ENCODE measurements around the gene CASP10.
"Not testable (repeated sequence)": the region's sequence is repeated elsewhere in the genome, so short reads cannot be mapped to it uniquely, and the experiment has no call there.

CASP10 gene

DNA sequence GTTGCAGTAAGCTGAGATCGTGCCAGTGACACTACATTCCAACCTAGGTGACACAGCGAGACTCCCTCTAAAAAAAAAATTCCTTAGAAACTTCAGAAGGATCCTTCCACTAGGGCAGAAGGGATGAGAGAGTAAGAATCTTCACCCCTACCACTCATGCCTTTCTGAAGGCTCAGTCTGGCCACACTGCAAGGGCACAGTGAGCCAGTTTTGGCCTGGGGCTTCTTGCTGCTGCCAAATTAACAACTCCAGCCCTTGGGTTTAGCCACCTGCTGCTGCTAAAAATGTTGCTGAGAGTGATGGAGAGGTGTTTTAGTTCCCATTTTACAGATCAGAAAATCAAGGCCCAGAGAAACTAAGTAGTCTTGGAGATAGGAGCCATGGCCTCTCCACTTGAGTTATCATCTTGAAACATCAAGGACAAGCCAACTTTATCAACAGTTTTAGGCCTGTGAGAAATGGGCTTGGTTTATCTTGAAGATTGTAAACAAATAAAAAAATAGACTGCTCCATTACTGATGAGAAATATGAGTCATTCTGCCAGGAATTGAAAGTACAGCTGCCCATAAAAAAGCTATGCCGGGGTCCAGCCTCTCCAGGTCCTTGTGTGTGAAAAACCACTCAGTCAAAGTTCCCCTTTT lies 45.5 kb downstream of the CASP10 start:
- H3K9me3 ChIP-seq (ENCODE audit: control insufficient read depth, insufficient read depth, low read length) = no peaks in the 10 kb centered on the region
- no peaks in the 10 kb centered on the region for H3K36me3 ChIP-seq (ENCODE audit: control insufficient read depth, insufficient read depth, low read length)
- no peaks in the 10 kb centered on the region for H3K27me3 ChIP-seq (ENCODE audit: control insufficient read depth, insufficient read depth, low read length)
- no peak overlapping the region for H3K9ac ChIP-seq (ENCODE audit: low read depth, low read length)
- peaks cover 7% of the 10 kb centered on the region for H3K4me1 ChIP-seq (ENCODE audit: control insufficient read depth, insufficient read depth, low read length)
- no peak overlapping the region for H3K4me3 ChIP-seq (ENCODE audit: low read depth, low read length)

DNA sequence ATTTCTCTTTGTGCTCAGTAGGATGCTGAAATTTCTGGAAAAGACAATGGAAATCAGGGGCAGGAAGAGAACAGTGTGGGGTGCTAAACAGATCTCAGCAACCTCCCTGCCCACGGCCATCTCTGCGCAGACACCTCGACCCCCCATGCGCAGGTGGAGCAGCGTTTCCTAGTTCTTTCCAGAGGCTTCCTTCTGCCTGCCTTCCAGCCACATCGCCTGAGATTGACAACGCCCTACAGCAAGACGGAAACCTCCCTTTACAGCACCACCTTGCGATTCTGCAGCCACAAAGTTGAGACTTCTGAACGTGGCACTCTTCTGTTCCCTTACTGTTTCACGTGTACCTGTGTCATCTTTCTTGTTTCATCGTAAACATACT lies 46.0 kb downstream of the CASP10 start:
- Histone ChIP-seq H3K27me3 (ENCODE audit: control insufficient read depth, insufficient read depth, low read length) (no peaks in the 10 kb centered on the region), H3K4me3 (ENCODE audit: low read depth, low read length) (no peak overlapping the region), H3K36me3 (ENCODE audit: control insufficient read depth, insufficient read depth, low read length) (no peaks in the 10 kb centered on the region), H3K9ac (ENCODE audit: low read depth, low read length) (no peak overlapping the region), H3K4me1 (ENCODE audit: control insufficient read depth, insufficient read depth, low read length) (peaks cover 7% of the 10 kb centered on the region), H3K9me3 (ENCODE audit: control insufficient read depth, insufficient read depth, low read length) (no peaks in the 10 kb centered on the region)

DNA sequence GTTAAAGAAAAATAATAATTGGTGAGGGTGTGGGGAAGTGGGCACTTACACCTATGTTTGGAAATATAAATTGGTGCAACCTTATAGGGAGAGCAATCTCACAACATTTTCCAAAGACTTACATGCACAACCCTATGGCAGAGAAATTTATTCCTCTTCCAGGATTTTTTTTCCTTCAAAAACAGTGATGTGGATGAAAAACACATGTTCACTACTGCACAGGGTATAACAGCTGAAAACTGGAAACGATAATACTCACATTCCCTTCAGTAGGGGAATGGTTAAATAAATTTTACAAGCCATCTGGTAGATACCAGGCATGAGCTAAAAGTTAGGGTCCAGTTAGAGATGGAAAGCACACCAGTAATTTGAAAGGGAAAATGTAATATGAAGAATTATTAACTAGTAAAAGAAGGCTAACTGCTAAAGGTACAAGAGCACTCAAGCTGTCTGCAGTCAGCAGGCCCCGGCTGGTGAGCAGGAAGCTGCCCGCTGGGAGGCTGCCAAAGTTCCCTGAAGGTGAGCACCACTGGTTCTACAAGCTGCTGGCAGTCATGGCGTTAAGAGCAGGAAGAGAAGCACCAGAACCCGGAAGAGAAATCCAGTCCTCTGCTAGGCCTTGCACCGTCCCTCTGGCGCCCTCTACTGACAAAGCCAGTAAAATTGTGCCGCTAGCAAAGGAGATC lies 49.0 kb downstream of the CASP10 start:
- Histone ChIP-seq H3K27me3 (ENCODE audit: control insufficient read depth, insufficient read depth, low read length) (no peaks in the 10 kb centered on the region), H3K36me3 (ENCODE audit: control insufficient read depth, insufficient read depth, low read length) (no peaks in the 10 kb centered on the region), H3K4me3 (ENCODE audit: low read depth, low read length) (peak overlapping the region; percentile 19), H3K4me1 (ENCODE audit: control insufficient read depth, insufficient read depth, low read length) (peaks cover 7% of the 10 kb centered on the region), H3K9me3 (ENCODE audit: control insufficient read depth, insufficient read depth, low read length) (no peaks in the 10 kb centered on the region), H3K9ac (ENCODE audit: low read depth, low read length) (no peak overlapping the region)

DNA sequence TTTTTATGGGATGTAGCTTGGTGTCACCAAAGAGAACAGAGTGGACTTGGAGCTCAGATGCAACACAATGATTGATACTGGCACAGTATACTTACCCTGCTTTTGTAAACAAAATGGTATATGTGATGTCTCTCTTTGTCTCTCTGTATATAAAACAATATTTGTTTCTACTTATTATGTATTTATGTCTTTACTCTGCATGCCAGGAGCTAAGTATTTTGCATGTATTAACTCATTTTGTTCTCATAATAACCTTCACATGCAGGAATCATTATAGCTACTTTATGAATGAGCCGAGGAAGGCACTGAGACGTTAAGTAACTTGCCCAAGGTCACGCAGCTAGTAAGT lies 49.5 kb downstream of the CASP10 start:
- Histone ChIP-seq H3K36me3 (ENCODE audit: control insufficient read depth, insufficient read depth, low read length) (no peaks in the 10 kb centered on the region), H3K9ac (ENCODE audit: low read depth, low read length) (no peak overlapping the region), H3K4me3 (ENCODE audit: low read depth, low read length) (no peak overlapping the region), H3K4me1 (ENCODE audit: control insufficient read depth, insufficient read depth, low read length) (peaks cover 7% of the 10 kb centered on the region), H3K27me3 (ENCODE audit: control insufficient read depth, insufficient read depth, low read length) (no peaks in the 10 kb centered on the region), H3K9me3 (ENCODE audit: control insufficient read depth, insufficient read depth, low read length) (no peaks in the 10 kb centered on the region)

DNA sequence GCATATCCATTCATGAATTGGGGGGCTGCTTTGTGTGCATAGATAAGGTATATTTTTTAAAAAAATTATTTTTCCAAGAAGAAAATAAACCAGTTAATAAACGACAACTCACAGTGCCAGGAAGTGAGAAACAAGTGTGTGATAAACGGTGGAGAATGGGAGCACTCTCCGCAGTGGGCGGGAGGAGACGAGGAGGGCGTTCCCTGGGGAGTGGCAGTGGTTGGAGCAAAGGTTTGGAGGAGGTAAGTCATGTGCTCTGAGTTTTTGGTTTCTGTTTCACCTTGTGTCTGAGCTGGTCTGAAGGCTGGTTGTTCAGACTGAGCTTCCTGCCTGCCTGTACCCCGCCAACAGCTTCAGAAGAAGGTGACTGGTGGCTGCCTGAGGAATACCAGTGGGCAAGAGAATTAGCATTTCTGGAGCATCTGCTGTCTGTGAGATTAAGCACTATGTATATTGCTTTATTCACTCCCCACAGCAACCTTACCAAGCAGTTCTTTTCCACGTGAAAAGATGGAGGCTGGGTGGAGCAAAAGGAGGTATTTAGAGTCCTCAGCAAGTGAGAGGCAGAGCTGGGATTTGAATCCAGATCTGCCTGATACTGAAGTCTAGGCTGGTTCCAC lies 50.4 kb downstream of the CASP10 start:
- no peak overlapping the region for H3K9ac ChIP-seq (ENCODE audit: low read depth, low read length)
- H3K27me3 ChIP-seq (ENCODE audit: control insufficient read depth, insufficient read depth, low read length) = no peaks in the 10 kb centered on the region
- H3K4me1 ChIP-seq (ENCODE audit: control insufficient read depth, insufficient read depth, low read length) = peaks cover 7% of the 10 kb centered on the region
- H3K4me3 ChIP-seq (ENCODE audit: low read depth, low read length) = peak overlapping the region; percentile 62
- no peaks in the 10 kb centered on the region for H3K36me3 ChIP-seq (ENCODE audit: control insufficient read depth, insufficient read depth, low read length)
- H3K9me3 ChIP-seq (ENCODE audit: control insufficient read depth, insufficient read depth, low read length) = no peaks in the 10 kb centered on the region

DNA sequence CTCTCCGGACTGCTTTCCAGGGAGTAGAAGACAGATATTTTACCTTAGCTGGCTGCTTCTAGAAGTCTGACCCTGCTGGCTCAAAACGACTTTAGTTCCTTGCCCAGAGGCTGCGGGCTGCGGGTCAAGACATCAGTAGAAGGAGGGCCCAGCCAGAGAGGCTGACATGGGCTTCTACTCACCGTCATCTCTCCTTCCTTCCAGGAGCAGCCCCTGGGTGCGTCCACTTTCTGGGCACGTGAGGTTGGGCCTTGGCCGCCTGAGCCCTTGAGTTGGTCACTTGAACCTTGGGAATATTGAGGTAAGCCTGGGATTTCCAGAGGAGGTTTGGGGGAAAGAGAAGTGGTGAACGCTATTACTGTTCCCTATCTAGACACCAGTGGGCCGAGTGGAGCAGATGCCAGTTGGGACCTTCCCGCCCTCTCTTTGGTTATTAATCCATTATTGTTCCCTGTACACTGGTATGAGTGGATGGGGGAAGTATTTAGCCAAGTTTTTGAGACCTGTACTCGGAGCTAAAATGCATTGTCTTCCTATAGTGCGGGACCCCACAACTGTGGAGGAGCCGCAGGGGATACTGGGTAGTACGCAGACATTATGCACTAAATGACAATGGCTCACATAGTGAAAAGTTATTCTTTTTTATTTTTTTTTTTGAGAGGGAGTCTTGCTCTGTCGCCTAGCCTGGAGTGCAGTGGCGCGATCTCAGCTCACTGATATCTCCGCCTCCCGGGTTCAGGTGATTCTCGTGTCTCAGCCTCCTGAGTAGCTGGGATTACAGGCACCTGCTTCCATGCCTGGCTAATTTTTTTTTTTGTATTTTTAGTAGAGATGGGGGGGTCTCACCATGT lies 51.1 kb downstream of the CASP10 start:
- Histone ChIP-seq H3K4me3 (ENCODE audit: low read depth, low read length) (peak overlapping the region; percentile 62), H3K9me3 (ENCODE audit: control insufficient read depth, insufficient read depth, low read length) (no peaks in the 10 kb centered on the region), H3K36me3 (ENCODE audit: control insufficient read depth, insufficient read depth, low read length) (no peaks in the 10 kb centered on the region), H3K27me3 (ENCODE audit: control insufficient read depth, insufficient read depth, low read length) (no peaks in the 10 kb centered on the region), H3K9ac (ENCODE audit: low read depth, low read length) (peak overlapping the region; percentile 49), H3K4me1 (ENCODE audit: control insufficient read depth, insufficient read depth, low read length) (peaks cover 7% of the 10 kb centered on the region)

DNA sequence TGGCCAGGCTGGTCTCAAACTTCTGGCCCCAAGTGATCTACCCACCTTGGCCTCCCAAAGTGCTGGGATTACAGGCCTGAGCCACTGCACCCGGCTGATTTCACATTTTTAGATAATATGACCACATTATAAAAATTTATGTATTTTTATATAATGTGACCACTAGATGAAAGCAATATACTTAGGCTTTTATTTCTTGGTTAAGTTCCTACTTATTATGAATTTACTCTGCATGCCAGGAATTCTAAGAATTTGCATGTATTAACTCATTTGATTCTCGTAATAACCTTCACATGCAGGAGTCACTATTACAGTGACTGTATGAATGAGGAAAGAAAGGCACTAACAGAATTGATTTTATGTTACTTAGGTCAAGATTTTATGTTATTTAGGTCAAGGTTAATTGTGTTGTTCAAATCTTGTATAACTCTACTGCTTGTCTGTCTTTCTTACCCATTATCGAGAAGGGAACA lies 51.8 kb downstream of the CASP10 start:
- no peaks in the 10 kb centered on the region for H3K9me3 ChIP-seq (ENCODE audit: control insufficient read depth, insufficient read depth, low read length)
- H3K4me1 ChIP-seq (ENCODE audit: control insufficient read depth, insufficient read depth, low read length) = peaks cover 7% of the 10 kb centered on the region
- H3K4me3 ChIP-seq (ENCODE audit: low read depth, low read length) = peak overlapping the region; percentile 62
- H3K27me3 ChIP-seq (ENCODE audit: control insufficient read depth, insufficient read depth, low read length) = no peaks in the 10 kb centered on the region
- peak overlapping the region; percentile 1 for H3K9ac ChIP-seq (ENCODE audit: low read depth, low read length)
- peaks cover 2% of the 10 kb centered on the region for H3K36me3 ChIP-seq (ENCODE audit: control insufficient read depth, insufficient read depth, low read length)

DNA sequence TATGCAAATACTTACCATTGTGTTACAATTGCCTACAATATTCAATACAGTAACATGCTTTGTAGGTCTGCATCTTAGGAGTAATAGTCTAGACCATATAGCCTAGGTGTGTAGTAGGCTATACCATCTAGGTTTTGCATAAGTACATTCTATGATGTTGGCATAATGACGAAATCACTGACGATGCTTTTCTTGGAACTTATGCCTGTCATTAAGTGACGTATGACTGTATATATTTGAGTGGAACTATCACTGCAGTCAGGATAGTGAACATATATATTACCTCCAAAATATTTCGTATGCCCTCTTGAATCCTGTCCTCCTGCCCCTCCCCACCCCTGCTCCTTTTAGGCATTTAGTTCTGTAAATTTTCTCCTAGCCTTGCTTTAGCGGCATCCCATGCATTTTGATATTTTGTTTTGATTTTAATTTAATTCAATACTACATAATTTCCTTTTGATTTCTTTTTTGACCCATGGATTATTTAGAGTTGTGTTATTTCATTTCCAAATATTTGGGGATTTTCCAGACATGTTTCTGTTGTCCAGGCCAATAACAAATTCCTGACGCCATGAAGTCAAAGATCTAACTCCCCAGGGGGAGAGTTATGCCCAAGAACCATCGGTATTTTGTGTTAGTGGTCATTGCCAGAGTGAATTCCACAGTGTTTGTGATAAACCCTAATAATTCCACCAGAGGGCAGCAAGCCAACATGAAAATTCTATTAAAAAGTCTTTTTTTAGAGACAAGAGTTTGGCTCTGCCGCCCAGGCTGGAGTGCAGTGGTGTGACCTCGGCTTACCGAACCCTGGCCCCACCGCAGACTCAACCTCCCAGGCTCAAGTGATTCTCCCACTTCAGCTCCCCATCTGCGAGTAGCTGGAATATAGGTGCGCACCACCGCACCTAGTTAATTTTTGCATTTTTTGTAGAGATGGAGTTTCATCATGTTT lies 53.2 kb downstream of the CASP10 start:
- Histone ChIP-seq H3K4me3 (ENCODE audit: low read depth, low read length) (no peak overlapping the region), H3K36me3 (ENCODE audit: control insufficient read depth, insufficient read depth, low read length) (peaks cover 3% of the 10 kb centered on the region), H3K9ac (ENCODE audit: low read depth, low read length) (no peak overlapping the region), H3K4me1 (ENCODE audit: control insufficient read depth, insufficient read depth, low read length) (peaks cover 7% of the 10 kb centered on the region), H3K27me3 (ENCODE audit: control insufficient read depth, insufficient read depth, low read length) (no peaks in the 10 kb centered on the region), H3K9me3 (ENCODE audit: control insufficient read depth, insufficient read depth, low read length) (no peaks in the 10 kb centered on the region)

DNA sequence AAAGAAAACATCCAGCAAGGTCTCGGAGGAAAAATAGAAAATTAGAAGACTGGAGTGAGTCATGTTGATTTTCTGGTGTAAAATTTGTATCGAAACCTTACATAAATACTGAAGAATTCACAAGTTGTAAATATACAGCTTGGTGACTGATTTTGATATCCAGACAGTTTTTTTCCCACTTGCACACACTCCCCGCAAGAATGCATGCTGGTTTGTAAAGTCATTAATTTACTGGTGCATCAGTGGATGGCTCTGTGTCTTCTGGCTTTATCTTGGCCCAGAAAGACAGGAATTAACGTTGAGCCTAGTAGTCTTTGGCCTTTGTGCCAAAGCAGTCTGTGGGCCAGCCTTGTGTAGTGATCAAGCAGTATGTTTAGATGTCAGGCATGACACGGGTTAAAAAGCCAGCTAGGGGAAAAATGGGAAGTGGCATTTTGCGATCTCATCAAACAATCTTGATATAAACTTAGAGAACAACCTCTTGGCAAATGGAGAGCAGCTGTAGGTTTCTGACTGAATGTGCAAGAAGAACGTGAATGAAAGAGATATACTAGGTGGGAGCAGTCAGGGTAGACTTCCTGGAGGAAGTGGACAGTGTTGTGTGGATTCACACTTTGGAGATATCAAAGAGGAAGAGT lies 54.7 kb downstream of the CASP10 start:
- Histone ChIP-seq H3K36me3 (ENCODE audit: control insufficient read depth, insufficient read depth, low read length) (peaks cover 3% of the 10 kb centered on the region), H3K4me1 (ENCODE audit: control insufficient read depth, insufficient read depth, low read length) (peaks cover under 1% of the 10 kb centered on the region), H3K9me3 (ENCODE audit: control insufficient read depth, insufficient read depth, low read length) (no peaks in the 10 kb centered on the region), H3K4me3 (ENCODE audit: low read depth, low read length) (no peak overlapping the region), H3K27me3 (ENCODE audit: control insufficient read depth, insufficient read depth, low read length) (no peaks in the 10 kb centered on the region), H3K9ac (ENCODE audit: low read depth, low read length) (no peak overlapping the region)

DNA sequence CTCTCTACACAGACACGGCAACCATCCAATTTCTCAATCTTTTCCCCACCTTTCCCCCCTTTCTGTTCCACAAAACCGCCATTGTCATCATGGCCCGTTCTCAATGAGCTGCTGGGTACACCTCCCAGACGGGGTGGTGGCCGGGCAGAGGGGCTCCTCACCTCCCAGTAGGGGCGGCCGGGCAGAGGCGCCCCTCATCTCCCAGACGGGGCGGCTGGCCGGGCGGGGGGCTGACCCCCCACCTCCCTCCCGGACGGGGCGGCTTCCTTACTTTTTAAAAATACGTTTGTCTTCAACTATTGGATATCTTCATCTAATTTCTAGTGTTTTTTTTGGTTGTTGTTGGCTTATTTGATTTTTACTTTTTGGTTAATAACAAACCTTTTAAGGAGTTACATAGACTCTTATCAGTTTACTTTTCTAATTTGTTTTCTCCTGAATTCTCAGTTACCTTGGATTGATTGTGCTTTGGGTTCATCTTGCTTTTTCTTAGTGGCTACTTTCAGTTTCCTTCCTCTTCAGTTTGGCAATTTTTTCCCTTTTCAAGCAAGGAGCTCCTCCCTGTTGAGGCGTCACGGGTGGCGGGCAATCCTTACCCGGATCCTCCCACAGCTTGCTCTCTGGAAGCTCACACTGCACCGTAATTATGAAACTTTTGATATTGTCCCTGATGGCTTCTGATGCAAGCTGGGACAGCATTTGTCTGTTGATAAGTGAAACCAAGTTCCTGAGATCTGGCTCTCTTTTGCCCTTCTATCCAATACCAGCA lies 56.4 kb downstream of the CASP10 start:
- not testable (repeated sequence) for H3K9me3 ChIP-seq (ENCODE audit: control insufficient read depth, insufficient read depth, low read length); H3K9ac ChIP-seq (ENCODE audit: low read depth, low read length); H3K4me1 ChIP-seq (ENCODE audit: control insufficient read depth, insufficient read depth, low read length); H3K27me3 ChIP-seq (ENCODE audit: control insufficient read depth, insufficient read depth, low read length); H3K4me3 ChIP-seq (ENCODE audit: low read depth, low read length); H3K36me3 ChIP-seq (ENCODE audit: control insufficient read depth, insufficient read depth, low read length)
